H1 (cell line): ENCODE results near the gene LCE2D.

Experiments used
- JUN ChIP-seq: IDR thresholded peaks from 2 replicates; pipeline ENCODE4 v1.6.1; 2011; ENCODE audit warnings: low read depth, mild to moderate bottlenecking, improper control_type of control experiment, low read length
- POLR2A ChIP-seq, 2 experiments: IDR thresholded peaks; 1 replicate in 1 of 2; 2 replicates in 1 of 2; pipeline ENCODE4 v1.6.1; 2011; ENCODE audit warnings: low read depth in 2 of 2, low read length in 2 of 2, mild to moderate bottlenecking in 2 of 2; ENCODE audit errors: control extremely low read depth in 1 of 2
- RFX5 ChIP-seq: IDR thresholded peaks from 2 replicates; pipeline ENCODE4 v1.6.1; 2011; ENCODE audit warnings: low read depth, low read length, improper control_type of control experiment, borderline replicate concordance
- YY1 ChIP-seq: IDR thresholded peaks from 2 replicates; pipeline ENCODE4 v1.6.1; 2011; ENCODE audit warnings: low read depth, mild to moderate bottlenecking, low read length
- TF ChIP-seq, protein P1 (sequence below): IDR thresholded peaks from 2 replicates; pipeline ENCODE4 v1.6.1; 2012; ENCODE audit warnings: inconsistent platforms

DNA sequence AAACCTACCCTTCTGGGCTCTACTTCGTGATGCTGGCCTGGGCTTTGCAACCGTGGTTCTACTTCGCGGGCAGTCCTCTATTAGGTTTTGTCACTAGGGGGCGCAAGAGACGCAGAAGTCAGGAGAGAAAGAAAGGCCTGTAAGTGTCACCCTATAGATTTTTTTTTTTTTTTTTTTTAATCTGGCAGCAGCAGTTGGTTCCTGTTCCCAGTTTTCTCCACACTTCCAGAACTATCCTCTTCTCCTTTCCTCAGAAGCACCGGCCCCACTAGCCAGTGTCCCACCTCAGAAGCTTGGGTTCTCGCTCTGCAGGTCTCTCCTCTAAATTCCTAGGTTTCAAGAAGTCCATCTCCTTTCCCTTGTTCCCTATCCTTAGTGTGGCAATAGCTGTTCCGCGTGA is 9.1 kb upstream of the LCE2D start:
- no peak for TF ChIP-seq POLR2A (IDR thresholded peaks at IDR 0.05; ENCODE audit: control extremely low read depth in 1 of 2, low read depth in 2 of 2, low read length in 2 of 2)
- TF ChIP-seq YY1, result no peak
- no peak for TF ChIP-seq JUN
- TF ChIP-seq RFX5, result no peak
- TF ChIP-seq, protein P1, sequence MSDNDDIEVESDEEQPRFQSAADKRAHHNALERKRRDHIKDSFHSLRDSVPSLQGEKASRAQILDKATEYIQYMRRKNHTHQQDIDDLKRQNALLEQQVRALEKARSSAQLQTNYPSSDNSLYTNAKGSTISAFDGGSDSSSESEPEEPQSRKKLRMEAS, result no peak
